GM12801 (cell line): ENCODE measurements around the gene TTC21B.

ENCODE experiments used
- TF ChIP-seq, protein P1 (sequence below): IDR thresholded peaks from one replicate; pipeline ENCODE4 v1.5.1; 2011; ENCODE audit warnings: control low read depth; ENCODE audit not compliant: insufficient read length; ENCODE audit errors: extremely low read depth

Gene TTC21B

DNA sequence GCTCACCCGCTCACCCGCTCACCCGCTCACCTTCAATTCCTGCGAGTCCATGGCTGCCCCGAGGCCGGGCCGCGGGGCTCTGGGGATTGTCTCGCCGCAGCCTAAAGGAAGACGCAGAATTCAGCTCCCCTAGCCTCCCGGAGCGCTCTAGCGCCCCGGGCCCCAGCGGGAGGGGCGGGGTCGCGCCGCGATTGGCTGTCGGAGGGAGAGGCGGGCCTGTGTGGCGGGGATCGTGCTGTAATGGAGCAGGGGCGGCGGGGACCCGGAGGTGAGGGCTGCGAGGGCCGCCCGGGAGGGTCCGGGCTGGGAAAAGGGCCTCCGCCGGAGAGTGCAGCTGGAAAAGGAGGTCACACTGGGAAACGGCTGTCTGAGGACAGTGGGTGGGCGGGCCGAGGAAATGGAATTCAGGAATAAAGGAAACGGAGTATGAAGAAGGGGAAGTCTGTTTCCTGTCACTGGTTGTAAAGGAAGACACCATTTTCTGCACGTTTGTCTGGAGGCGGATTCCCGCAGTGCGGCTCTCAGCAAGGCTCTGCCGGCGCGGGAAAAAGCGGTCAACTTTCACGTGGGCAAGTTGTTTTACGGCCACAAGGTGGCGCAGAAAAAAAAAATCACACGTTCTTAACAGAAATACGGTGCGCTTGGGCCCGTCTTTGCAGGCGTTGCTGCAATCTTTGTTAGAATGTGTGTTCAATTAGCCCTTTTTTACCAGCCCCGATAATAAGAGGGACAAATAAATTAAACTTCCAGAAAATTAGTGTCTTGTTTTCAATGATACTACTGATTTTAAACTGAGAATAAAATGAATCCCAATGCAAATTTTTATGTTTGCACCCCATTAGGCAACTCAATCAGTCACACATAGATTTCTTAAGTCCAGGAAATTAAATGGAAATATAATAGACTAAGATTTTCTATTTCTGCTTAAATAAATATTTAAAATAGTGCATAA is at the start of gene TTC21B:
Gene TTC21B (minus strand): TSS at position 122 of the 952 bp plus-strand sequence. CDS start 71 bp downstream, at position 51.
- TF ChIP-seq, protein P1, sequence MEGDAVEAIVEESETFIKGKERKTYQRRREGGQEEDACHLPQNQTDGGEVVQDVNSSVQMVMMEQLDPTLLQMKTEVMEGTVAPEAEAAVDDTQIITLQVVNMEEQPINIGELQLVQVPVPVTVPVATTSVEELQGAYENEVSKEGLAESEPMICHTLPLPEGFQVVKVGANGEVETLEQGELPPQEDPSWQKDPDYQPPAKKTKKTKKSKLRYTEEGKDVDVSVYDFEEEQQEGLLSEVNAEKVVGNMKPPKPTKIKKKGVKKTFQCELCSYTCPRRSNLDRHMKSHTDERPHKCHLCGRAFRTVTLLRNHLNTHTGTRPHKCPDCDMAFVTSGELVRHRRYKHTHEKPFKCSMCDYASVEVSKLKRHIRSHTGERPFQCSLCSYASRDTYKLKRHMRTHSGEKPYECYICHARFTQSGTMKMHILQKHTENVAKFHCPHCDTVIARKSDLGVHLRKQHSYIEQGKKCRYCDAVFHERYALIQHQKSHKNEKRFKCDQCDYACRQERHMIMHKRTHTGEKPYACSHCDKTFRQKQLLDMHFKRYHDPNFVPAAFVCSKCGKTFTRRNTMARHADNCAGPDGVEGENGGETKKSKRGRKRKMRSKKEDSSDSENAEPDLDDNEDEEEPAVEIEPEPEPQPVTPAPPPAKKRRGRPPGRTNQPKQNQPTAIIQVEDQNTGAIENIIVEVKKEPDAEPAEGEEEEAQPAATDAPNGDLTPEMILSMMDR = no peak

DNA sequence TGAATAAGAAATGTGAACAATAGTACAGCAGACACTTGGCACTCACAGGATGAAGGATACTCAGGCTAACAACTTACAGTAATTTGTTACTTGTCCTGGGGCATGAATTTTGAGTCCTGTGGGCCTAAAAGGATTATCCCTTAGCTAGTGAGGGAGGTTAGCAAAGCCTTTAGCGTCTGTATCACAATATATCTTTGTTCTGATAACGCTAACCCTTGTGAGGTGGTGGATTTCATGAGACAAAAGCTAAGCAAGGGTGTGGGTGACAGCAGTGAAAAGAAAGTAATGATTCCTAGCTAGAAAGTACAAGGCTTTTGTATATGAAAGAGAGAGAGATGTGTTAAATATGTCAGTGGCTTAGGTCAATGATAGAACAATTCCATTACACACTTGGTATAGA is 46.8 kb upstream of the TTC21B start:
- TF ChIP-seq, protein P1 = no peak

- TF ChIP-seq, protein P1 = no peak
These were observed 37.3 kb upstream of the TTC21B start for GRCh38 chr2:165990846-165991245.

- TF ChIP-seq, protein P1 = no peak
These were observed 36.3 kb upstream of the TTC21B start for GRCh38 chr2:165989851-165990250.

DNA sequence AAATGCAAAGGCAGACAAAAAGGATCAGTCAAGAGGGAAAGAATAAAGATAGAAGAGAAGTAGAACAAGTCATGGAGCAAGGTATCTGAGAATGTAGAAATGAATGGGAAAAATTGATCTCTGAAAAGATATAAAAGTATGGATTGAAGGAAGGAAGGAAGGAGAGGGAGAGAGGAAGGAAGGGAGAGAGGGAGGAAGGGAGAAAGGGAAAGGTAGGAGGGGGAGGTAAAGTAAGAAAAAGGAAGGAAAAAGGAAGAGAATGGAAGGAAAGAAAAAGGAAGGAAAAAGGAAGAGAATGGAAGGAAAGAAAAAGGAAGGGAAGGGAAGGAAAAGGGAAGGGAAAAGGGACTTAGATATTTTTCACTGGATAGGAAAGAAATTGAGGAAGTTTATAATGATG is 31.5 kb upstream of the TTC21B start:
- TF ChIP-seq, protein P1 = no peak

- TF ChIP-seq, protein P1 = no peak
These were observed 17.1 kb upstream of the TTC21B start for GRCh38 chr2:165970663-165971062.

DNA sequence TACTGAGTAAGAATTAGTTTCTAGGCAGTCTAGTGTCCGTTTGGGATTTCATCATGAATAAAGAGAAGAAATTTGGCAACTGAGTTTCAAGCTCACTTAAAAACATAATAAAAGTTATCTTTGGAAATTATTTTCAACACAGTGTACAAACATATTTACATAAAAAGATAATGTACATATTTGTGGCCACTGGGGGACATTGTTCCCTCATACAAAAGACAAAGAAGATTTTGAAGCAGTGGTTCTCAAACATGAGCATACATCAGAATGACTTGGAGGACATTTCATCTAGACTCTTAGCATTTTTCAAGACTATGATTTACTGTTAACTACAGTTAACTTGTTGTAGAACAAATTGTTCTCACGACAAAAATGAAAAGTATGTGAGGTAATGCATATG is 15.7 kb upstream of the TTC21B start:
- TF ChIP-seq, protein P1 = no peak
